Kidney epithelial cell (primary cell): ENCODE measurements around the gene PMAIP1. TPM values are rescaled to one million over a fixed set of nuclear protein-coding genes. Genes with fewer than 3 reads are reported as not detected.

Source experiments
- DNase-seq: peaks from one replicate; pipeline ENCODE4 v3.0.0-alpha.2; 2010; ENCODE audit warnings: low read depth
- H3K27me3 ChIP-seq: 2 replicates; pipeline ENCODE4 v1.6.0; 2011; ENCODE audit warnings: low read length; ENCODE audit not compliant: control insufficient read depth, insufficient read depth
- H3K36me3 ChIP-seq: 2 replicates; pipeline ENCODE4 v1.5.1; 2011; ENCODE audit warnings: low read length; ENCODE audit not compliant: control insufficient read depth, insufficient read depth
- H3K4me3 ChIP-seq: 2 replicates; pipeline ENCODE4 v1.5.1; 2011; ENCODE audit warnings: low read depth, mild to moderate bottlenecking, control low read depth, low read length
- total RNA-seq: library from RNA; depleted of rRNA; stranded (reverse); fragments of >200 nt; gene quantifications from 2 replicates; pipeline ENCODE4 v1.2.3, GENCODE V29; 2015
- TF ChIP-seq, protein P1 (sequence below): IDR thresholded peaks from 2 replicates; pipeline ENCODE4 v1.5.1; 2011; ENCODE audit warnings: mild to moderate bottlenecking, moderate library complexity, low read length, control low read depth, inconsistent platforms; ENCODE audit not compliant: insufficient read depth, poor library complexity, severe bottlenecking

The PMAIP1 gene
- total RNA-seq, 1 donor from 2014 or later: 73.9 TPM

DNA sequence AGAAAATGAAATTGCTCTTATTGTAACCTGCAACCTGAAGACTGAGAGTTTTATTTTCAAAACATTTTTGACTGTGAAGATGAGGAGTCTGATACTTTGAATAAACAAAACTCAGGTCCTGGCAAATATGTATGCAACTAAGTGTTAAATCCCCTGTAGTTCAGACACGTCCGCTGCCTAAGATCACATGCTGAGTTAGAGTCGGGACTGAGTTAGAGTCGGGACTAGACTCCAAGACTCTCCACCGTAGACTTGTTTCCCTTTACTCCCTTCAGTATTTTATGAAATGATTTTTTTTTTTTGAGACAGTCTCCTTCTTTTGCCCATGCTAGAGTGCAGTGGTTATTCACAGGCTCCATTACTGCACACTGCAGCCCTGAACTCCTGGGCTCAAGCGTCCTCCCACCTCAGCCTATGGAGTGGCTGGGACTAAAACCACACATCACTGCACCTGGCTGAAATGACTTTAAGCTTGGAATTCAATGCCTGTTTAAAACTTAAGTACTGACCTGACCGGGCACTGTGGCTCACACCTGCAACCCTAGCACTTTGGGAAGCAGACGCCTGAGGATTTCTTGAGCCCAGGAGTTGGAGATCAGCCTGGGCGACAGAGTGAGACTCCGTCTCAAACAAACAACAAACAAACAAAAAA lies 28.0 kb upstream of the PMAIP1 start:
- H3K36me3 ChIP-seq: no peaks in the 10 kb centered on the region
- DNase-seq: no peak
- TF ChIP-seq, protein P1, sequence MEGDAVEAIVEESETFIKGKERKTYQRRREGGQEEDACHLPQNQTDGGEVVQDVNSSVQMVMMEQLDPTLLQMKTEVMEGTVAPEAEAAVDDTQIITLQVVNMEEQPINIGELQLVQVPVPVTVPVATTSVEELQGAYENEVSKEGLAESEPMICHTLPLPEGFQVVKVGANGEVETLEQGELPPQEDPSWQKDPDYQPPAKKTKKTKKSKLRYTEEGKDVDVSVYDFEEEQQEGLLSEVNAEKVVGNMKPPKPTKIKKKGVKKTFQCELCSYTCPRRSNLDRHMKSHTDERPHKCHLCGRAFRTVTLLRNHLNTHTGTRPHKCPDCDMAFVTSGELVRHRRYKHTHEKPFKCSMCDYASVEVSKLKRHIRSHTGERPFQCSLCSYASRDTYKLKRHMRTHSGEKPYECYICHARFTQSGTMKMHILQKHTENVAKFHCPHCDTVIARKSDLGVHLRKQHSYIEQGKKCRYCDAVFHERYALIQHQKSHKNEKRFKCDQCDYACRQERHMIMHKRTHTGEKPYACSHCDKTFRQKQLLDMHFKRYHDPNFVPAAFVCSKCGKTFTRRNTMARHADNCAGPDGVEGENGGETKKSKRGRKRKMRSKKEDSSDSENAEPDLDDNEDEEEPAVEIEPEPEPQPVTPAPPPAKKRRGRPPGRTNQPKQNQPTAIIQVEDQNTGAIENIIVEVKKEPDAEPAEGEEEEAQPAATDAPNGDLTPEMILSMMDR: no peak
- no peaks in the 10 kb centered on the region for H3K27me3 ChIP-seq
- no peak overlapping the region for H3K4me3 ChIP-seq

DNA sequence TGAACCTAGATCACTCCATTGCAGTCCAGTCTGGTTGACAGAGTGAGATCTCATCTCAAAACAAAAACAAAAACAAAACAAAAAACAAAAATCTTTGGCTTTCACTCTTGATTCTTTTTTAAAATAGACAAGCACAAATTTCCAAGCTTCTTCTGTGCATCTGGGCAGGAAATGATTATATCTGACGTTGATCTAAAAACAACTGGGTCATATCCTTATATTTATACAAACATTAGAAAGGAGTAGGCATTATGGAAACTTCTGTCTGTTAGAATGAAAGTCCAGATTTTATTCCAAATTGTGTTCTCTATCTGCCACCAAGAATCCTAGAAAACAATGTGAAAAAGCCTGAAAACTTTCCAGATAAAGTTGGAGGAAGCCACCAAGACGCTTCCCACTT lies 26.2 kb upstream of the PMAIP1 start:
- TF ChIP-seq, protein P1: no peak
- Histone ChIP-seq H3K27me3 (no peaks in the 10 kb centered on the region), H3K4me3 (no peak overlapping the region), H3K36me3 (no peaks in the 10 kb centered on the region)
- DNase-seq: no peak

DNA sequence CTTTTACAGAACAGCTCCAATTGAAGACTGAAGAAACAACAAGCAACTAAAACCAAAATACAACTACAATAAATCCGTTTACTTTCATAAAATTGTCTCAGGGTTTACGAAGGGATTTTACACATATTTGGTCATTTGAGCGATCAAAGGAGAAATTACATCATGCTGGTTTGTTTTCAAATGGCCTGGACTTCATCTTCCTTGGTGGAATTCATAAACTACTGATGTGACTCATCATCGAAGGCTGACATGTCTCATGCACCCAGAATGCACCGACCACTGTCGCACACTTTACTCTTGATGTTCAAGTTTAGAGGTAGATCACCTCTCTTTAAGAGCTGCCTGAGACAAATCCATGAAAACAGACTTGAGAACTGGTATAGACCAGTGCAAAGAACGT lies 25.6 kb upstream of the PMAIP1 start:
- Histone ChIP-seq H3K36me3 (no peaks in the 10 kb centered on the region), H3K4me3 (no peak overlapping the region), H3K27me3 (no peaks in the 10 kb centered on the region)
- DNase-seq: peak; percentile 81
- TF ChIP-seq, protein P1: no peak

DNA sequence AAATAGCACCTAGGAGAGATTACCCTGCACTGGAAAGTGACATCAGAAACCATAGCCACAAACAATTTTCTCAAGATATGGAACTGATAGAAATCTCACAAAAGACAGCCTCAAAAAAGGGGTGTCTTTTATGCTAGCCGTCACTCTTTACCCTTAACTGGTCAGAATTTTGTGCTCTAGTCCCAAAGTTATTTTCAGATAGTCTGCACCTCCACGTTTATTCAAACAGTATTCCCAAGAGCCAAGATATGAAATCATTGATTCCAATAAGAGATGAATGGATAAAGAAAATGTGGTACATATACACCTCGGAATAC lies 23.5 kb upstream of the PMAIP1 start:
- H3K27me3 ChIP-seq: no peaks in the 10 kb centered on the region
- H3K4me3 ChIP-seq: no peak overlapping the region
- TF ChIP-seq, protein P1: no peak
- DNase-seq: no peak
- no peaks in the 10 kb centered on the region for H3K36me3 ChIP-seq

DNA sequence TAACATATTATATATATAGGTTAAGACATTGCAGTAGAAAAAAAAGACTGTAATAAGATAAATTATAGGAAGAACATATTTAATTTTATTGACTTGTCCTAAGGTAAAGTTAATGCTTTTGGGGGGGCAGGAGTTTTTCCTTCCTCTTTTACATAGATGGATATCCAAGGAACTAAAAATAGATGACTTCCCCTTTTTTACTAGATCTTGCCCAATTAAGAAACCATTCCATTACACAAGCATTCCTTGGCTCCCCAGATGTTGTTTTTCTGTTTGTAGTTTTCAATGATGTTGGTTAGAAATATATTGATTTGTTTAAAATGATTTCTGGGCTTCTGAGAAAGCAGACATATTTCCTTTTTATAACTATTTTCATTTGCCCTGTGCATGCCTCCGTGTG lies 22.4 kb upstream of the PMAIP1 start:
- DNase-seq: no peak
- Histone ChIP-seq H3K36me3 (no peaks in the 10 kb centered on the region), H3K4me3 (no peak overlapping the region), H3K27me3 (no peaks in the 10 kb centered on the region)
- TF ChIP-seq, protein P1: no peak

DNA sequence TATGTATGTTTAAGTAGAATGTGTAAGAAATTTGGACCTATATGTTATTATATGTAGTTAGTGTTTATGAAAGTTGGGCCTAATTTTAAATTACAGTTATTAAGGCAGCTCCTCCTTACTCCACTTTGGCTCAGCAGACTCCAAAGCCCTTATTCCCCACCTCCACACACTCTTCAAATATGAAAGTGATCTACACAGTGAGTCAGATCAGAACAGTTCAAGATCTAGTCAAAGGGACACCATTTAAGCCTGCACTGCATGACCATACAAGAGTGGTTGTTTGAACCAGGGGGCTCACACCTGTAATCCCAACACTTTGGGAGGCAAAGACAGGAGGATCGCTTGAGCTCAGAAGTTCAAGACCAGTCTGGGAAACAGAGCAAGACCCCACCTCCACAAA lies 21.2 kb upstream of the PMAIP1 start:
- no peak for DNase-seq
- H3K4me3 ChIP-seq: no peak overlapping the region
- TF ChIP-seq, protein P1: no peak
- H3K27me3 ChIP-seq: no peaks in the 10 kb centered on the region
- no peaks in the 10 kb centered on the region for H3K36me3 ChIP-seq
